Stimulated activated CD4-positive, alpha-beta T cell treated with anti-CD3 and anti-CD28 coated beads, TNF-alpha, amount 100 ng/mL, for 1 hour (primary cell): ENCODE results near the gene TANGO6.
"Not testable (repeated sequence)": the region's sequence is repeated elsewhere in the genome, so short reads cannot be mapped to it uniquely, and the experiment has no call there.

Experiments used
- DNase-seq, 3 donors: peaks; one replicate each; pipeline ENCODE4 v3.0.0-alpha.2; 2020; ENCODE audit warnings: low read depth in 3 of 3, low spot score in 1 of 3

Gene TANGO6

DNA sequence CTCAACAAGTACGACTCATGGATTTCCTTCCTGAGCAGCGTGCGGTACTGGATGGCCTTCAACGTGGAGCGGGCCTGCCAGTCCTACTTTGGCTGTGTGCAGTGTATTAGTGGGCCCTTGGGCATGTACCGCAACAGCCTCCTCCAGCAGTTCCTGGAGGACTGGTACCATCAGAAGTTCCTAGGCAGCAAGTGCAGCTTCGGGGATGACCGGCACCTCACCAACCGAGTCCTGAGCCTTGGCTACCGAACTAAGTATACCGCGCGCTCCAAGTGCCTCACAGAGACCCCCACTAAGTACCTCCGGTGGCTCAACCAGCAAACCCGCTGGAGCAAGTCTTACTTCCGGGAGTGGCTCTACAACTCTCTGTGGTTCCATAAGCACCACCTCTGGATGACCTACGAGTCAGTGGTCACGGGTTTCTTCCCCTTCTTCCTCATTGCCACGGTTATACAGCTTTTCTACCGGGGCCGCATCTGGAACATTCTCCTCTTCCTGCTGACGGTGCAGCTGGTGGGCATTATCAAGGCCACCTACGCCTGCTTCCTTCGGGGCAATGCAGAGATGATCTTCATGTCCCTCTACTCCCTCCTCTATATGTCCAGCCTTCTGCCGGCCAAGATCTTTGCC, 271.1 kb downstream of the TANGO6 start:
- no peak for DNase-seq

DNA sequence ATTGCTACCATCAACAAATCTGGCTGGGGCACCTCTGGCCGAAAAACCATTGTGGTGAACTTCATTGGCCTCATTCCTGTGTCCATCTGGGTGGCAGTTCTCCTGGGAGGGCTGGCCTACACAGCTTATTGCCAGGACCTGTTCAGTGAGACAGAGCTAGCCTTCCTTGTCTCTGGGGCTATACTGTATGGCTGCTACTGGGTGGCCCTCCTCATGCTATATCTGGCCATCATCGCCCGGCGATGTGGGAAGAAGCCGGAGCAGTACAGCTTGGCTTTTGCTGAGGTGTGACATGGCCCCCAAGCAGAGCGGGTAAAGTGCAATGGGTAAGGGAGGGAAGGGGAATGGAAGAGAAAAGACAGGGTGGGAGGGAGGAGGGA, 271.6 kb downstream of the TANGO6 start:
- DNase-seq = no peak

DNA sequence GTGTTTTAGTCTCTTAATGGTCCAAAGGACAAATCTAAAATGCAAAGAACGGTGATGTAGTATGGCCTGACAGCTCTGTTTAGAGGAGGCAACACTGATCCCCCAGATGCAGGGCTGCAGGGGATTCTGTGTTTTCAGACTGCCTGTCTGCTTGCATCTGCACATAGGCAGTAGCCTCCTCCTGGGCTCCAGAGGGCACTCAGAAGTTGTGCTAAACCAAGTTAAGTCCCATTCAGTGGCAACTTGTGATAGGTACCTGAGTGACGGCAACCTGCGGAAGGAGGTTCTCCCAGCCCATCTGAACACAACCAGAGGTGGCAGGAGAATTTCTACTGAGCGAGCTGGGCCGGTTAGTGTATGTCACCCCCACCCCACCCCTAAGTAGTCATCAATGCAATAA, 272.0 kb downstream of the TANGO6 start:
- DNase-seq = no peak

DNA sequence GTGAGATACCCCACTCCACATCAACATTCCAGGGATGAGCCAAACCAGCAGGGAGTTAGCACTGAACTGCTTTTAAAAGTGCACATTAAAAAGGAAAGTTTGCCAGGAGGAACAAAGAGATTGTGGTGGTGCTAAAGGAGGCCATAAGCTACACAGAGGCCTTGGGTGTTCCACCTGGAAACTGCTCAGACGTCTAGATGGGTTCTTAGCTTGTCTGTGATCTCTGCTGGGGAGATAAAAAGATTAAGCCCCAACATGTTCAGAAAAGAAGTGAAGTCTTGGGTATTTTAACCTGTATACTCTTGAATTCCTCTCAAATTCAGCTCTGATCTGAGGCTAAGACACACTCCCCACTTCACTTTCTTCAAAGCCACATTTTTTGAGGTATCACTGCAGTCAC, 272.5 kb downstream of the TANGO6 start:
- no peak for DNase-seq

DNA sequence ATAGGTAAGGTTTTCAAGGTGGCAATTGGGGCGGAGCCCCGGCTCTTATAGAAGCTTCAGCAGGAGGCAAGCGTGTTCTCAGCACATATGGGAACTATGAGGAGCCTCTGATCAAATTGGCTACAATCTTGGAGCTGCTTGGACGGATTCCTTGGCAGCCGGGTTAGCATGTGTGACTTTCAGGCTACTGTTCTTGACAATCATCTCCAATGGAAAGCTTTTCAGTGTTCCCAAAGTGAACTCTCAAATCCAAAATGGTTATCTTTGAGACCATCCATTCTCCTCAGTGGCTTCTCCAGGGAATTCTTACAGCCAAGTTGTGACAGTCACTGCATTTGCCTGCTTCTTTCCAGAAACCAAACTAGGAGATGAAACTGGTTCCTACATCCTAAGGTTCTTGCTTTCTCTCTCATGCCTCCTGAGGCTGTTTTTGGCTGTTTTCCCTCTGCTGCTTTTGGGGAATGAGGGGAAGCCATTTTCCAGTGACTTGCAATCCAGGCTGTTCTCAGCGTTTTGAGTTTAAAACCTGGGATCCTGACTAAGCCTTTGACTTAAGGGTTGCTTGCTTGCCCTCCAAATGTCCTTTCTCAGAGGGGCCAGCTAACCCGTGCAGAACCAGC, 273.0 kb downstream of the TANGO6 start:
- DNase-seq = no peak

DNA sequence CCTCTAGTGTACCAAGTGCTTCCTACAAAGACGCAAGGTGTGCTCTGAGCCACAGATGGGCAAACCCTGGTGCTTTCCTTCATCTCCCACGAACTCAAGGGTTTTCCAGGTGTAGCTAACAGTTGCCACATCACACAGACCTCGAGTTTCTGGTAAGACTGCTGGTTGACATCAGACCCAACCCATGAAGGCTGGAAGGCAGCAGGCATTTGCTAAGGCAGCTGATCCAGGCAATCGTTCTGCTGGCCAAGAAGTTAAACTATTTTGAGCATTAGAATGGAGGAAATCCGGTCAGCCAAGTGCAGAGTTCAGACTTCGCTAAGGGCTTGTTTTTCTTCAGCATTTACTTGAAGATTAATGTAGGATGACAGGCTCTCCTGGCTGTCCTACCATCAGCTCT, 273.6 kb downstream of the TANGO6 start:
- no peak for DNase-seq

DNA sequence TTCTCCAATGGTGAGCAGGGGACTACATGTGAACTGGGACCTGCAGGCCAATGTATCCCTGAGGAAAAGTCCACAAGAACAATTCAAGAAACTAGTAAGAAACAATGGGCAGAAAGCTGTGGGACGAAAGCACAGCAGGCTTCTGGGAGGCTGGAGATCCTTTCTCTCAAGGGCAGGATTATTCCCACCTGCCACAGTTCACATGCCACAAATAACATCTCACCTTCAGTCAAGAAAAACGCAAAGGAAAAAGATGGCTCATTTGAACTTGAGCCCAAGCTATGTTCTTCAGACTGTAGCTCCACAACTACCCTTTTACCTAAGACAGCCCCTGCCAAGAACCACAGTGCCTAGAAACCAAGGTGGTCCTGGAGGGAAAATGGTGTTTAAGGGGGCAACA, 275.1 kb downstream of the TANGO6 start:
- DNase-seq = no peak

DNA sequence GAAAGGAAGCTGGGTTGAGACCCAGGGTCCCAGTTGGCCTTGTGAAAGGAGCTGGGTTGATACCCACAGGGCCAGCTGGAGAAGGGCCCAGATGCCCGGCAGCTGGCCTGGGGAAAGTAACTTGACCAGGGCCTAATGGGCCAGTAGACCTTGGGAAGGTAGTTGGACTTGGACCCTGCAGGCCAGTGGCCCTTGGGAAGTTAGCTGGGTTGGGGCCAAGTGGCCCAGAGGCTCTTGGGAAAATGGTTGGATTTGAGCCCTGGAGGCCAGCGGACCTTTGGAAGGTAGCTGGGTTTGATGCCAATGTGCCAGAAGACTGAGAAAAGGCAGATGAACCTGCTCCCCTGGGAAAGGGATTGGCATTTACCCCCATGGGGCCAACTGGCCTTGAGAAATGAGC, 275.7 kb downstream of the TANGO6 start:
- no peak for DNase-seq

DNA sequence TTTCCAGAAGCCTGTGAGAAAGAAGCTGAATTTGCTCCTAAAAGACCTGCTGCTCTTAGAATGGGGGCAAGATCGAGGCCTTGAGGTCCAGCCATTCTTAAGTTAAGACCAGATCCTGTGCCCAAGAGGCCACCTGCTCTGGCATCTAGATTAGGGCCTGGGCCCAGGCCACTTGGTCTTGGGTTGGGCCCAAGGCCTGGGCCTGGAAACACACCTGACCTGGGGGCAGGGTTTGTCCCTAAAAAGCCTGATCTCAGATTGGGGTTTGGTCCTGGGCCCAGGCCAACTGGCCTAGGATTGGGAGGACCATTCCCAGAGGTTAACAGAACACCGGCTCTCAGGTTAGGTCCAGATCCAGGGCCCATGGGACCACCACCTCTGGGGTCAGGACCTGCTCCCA, 276.2 kb downstream of the TANGO6 start:
- DNase-seq = no peak

DNA sequence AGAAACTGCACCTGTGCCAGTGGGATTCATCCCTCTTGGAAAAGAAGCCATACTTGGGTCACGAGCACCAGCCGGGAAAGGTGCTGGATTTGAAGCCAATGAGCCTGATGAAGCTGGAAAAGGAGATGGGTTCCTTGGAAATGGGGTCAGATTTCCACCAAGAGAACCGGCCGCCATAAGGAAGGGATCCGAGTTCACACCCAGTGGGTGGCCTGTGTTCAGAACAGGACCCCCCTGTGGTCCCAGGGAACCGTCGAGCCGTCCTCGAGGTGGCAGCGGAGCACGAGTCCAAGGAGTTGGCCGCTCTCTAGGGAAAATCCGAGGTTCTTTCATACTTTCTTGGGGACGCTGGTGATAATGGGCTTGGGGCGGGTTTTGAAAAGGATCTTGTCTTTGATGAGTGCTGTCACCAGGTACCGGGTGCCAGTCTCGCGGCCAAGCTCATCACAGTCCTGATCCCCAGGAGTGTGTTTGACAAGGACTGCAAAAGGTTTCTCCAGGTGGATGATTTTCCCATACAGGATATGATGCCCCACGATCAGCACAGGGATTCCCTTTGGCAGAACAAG, 276.8 kb downstream of the TANGO6 start:
- DNase-seq = no peak

DNA sequence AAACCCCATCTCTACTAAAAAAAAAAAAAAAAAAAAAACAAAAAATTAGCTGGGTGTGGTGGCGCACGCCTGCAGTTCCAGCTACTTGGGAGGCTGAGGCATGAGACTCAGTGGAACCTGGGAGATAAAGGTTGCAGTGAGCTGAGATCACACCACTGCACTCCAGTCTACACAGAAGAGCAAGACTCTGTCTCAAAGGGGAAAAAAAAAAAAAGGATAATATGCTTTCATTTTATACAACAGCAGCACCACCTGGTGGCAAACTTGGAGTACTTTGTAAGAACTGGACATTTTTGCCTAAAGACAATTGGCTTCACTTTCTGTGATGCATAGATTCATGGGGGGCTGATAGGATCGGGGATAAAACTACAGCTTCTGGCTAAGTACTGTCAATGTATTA, 280.6 kb downstream of the TANGO6 start:
- DNase-seq = no peak

DNA sequence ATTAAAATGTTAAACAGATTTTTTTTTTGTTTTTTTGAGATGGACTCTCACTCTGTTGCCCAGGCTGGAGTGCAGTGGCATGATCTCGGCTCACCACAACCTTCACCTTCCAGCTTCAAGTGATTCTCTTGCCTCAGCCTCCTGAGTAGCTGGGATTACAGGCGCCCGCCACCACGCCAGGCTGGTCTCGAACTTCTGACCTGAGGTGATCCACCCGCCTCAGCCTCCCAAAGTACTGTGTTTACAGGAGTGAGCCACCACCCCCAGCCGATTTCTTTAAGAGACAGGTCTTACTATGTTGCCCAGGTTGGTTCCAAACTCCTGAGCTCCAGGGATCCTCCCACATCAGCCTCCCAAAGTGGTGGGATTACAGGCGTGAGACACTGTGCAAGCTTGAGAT, 281.1 kb downstream of the TANGO6 start:
- not testable (repeated sequence) for DNase-seq

DNA sequence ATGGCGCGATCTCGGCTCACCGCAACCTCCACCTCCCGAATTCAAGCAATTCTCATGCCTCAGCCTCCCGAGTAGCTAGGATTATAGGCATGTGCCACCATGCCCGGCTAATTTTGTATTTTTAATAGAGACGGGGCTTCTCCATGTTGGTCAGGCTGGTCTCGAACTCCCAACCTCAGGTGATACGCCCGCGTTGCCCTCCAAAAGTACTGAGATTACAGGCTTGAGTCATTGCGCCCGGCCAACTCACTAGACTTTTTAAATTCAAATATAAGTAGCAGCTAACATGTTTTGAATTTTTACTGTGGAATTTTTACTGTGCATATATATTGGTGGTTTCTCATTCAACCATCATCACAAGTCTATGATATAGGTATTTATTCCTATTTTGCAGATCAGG, 281.6 kb downstream of the TANGO6 start:
- DNase-seq = not testable (repeated sequence)

DNA sequence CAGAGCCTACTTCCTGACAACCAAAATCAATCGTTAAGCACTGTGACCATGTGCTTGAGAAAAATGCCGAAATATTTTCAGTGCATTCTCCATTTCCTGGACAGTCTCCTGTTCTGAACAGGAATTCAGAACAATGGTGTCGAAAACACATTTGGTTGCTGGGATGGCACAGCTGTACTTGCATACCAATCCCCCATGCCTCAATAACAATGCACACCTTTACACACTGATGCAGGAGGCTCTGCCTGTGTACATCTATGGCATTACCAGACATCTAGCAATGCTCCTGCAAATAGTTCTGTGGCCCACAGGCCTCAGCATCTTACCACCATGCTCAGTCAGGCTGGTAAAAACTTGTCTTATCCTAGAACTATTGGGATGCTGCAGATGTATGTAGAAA, 282.9 kb downstream of the TANGO6 start:
- DNase-seq = no peak

DNA sequence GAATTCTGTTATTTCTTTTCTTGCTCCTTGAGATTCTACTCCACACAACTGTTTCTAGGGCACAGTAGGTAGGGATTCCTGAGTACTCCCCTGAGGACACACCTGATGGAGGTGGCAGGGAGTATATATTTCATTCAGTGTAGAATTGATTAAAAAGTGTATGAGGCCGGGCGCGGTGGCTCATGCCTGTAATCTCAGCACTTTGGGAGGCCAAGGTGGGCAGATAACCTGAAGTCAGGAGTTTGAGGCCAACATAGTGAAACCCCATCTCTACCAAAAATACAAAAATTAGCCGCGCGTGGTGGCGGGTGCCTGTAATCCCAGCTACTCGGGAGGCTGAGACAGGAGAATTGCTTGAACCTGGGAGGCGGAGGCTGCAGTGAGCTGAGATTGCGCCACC, 283.5 kb downstream of the TANGO6 start:
- DNase-seq = not testable (repeated sequence)

DNA sequence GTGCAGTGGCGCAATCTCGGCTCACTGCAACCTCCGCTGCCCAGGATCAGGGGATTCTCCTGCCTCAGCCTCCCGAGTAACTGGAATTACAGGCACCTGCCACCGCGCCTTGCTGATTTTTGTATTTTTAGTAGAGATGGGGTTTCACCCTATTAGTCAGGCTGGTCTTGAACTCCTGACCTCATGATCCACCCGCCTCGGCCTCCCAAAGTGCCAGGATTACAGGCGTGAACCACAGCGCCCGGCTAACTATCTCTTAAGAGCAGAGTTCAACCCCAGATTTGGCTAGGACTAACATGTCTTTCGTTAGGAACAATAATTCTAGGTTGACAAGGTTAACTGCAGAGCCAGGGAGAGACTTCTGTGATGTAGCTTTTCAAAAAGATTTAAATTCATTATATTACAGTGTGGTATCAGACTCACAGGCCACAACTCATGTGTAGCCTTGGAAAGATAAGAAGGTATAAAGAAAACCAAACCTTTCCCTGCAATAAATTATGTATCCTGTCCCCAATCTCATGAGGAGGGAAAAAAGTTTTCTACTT, 284.7 kb downstream of the TANGO6 start:
- DNase-seq = no peak

DNA sequence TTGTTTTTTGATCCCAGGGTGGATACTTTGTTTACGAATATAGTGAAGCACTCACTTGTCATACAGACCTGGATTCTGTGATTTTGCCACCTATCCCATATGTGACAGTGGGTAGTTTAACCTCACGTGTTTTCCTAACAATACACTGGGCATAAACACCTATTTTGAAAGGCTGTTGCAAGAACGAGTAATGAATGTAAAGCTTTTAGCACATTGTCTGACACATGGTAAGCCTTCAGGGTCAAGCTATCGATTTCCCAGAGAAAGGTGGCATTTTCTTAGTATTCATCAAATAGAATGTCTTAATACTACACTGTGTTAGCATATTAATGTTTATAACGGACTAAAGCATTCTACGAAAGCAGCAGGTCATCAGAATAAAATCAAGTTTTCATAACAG, 287.1 kb downstream of the TANGO6 start:
- no peak for DNase-seq

DNA sequence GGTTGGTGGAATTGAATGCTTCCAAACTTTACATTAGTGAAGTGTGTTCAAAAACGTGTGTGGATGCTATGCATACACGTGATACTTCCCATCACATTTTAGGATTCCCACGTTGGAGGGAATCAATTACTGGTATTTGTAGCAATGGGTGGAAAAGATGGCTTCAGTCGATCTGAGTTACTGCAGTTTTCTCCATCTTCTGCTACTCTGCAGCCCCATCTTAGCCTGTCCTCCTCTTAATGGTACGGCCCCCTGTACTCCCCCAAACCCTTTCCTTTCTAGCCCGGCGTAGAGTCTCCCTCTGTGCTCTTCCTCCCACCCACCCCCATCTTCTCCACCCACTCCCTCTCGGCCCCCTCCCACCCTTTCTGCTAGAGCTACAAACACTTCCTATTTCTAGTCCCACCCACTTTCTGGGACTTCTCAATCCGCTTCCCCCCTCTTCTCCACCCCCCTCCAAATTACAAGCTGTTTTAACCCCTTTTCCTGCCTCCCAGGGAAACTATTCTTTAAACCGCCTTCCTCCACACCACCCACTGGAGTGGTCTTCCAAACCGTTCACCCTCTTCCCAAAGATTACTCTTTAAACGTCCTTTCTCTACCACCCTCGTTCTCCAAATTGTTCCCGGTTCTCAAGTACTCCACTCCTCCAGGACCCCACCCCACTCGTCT, 288.0 kb downstream of the TANGO6 start:
- no peak for DNase-seq

DNA sequence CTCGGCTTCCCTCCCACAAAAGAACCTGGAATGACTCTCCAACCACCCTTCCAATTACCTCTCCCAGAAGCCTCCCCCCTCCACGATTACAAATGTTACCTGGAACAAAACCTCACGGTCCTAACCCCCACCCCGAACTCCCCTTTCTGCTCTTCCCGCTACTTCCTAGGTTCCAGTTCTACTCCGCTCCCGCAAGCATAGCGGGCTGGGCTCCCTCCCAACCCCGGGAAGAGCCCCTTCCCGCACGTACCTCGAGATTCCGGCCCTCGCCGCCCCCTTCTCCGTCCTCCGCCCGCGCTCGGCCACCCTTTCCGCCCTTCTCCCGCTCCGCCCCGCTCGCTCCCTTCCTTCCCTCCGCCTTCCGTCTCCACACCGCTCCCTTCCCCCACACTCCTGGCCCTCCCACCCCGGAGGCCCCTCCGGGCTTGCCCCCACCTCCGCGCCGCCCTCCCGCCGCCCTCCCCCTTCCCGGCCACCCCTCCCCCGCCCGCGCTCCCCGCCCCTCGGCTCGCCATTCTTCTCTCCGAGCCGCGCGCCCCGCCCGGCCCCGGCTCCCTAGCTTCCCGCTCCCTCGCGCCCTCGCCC, 288.6 kb downstream of the TANGO6 start:
- DNase-seq = peak; percentile 13 to 67 (median 38)

DNA sequence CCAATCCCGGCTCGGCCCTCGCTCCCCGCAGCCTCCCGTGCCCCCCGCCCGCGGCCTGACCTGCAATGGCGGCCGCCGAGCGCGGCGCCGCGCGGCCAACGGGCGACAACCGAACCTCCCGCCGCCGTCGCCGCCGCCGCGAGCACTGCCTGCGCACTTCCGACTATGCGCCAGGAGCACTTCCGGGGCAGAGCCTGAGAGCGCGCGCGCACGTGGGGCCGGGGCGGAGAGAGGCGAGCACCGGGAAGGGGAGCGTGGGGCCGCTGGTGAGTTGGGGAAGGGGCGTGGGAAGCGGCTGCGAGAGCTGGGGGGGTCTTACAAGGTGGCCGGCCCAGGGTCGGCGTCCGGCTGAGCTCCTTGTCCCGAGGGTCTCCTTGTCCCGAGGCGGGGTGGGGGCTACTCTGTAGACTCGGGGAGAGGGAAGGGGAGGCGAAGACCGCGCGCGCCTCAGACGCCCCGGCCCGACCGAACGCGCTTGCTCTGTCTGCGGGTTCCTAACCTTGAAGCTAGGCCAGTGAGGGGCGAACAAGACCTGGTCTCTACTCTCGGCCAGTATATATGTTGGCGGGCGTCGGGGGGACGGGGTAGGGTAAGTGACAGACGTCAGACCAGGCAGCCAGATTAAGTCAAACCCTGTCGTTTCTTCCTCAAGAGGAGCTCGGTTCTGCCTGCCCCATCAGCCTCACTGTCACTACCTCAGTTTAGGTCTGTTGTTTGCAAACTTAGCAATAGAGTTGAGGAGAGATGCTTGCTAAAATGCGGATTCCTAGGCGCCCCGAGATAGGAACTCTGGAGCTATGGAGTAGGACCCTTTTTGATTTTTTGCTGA, 289.3 kb downstream of the TANGO6 start, which contains the start of the genes CHTF8 and UTP4:
CHTF8 (minus strand) TSS at position 165 of the 829 bp plus-strand sequence. CDS start 11,130 bp downstream, outside the sequence.
UTP4 (plus strand) TSS at position 226 of the 829 bp plus-strand sequence. CDS start 811 bp downstream, outside the sequence.
- DNase-seq = peak; percentile 56 to 77 (median 66)
